Stomach smooth muscle (tissue), 2 donors: Measurements from ENCODE around the gene CCDC188.

Experiments
- H3K27ac ChIP-seq: one replicate; pipeline ENCODE4 v1.7.0; 2013; ENCODE audit warnings: mild to moderate bottlenecking, low read length, inconsistent platforms
- H3K27me3 ChIP-seq, 2 donors: one replicate each; pipeline ENCODE4 v1.7.0; 2013; ENCODE audit warnings: low read length in 2 of 2; ENCODE audit not compliant: insufficient read depth in 2 of 2, control insufficient read depth in 1 of 2
- H3K36me3 ChIP-seq, 2 donors: one replicate each; pipeline ENCODE4 v1.7.0; 2013; ENCODE audit warnings: low read length in 2 of 2; ENCODE audit not compliant: control insufficient read depth in 2 of 2, insufficient read depth in 2 of 2
- H3K4me1 ChIP-seq: one replicate; pipeline ENCODE4 v1.7.0; 2013; ENCODE audit warnings: low read length; ENCODE audit not compliant: control insufficient read depth, insufficient read depth
- H3K4me3 ChIP-seq, 2 donors: one replicate each; pipeline ENCODE4 v1.7.0; 2013; ENCODE audit warnings: low read length in 2 of 2
- H3K9ac ChIP-seq, 2 donors: one replicate each; pipeline ENCODE4 v1.7.0; 2013; ENCODE audit warnings: low read length in 2 of 2, mild to moderate bottlenecking in 1 of 2
- H3K9me3 ChIP-seq, 2 donors: one replicate each; pipeline ENCODE4 v1.7.0; 2013; ENCODE audit warnings: low read length in 2 of 2; ENCODE audit not compliant: control insufficient read depth in 2 of 2
- donor health status: healthy.
- donor health status: Pancreatic carcinoma.

CCDC188 gene

GRCh38 chr22:20140107-20140445, 10.8 kb downstream of the CCDC188 start:
- peaks cover 35% of the 10 kb centered on the region for H3K4me1 ChIP-seq
- no peaks in the 10 kb centered on the region for H3K9me3 ChIP-seq
- no peak overlapping the region for H3K27ac ChIP-seq
- no peaks in the 10 kb centered on the region for H3K27me3 ChIP-seq
- H3K9ac ChIP-seq: no peak overlapping the region
- no peak overlapping the region for H3K4me3 ChIP-seq
- peaks cover 0 to 6% of the 10 kb centered on the region in 2 donors for H3K36me3 ChIP-seq

GRCh38 chr22:20139391-20140106, 11.3 kb downstream of the CCDC188 start:
- H3K4me3 ChIP-seq: no peak overlapping the region
- no peak overlapping the region for H3K27ac ChIP-seq
- peaks cover 40% of the 10 kb centered on the region for H3K4me1 ChIP-seq
- no peak overlapping the region for H3K9ac ChIP-seq
- H3K27me3 ChIP-seq: no peaks in the 10 kb centered on the region
- peaks cover 0 to 6% of the 10 kb centered on the region in 2 donors for H3K36me3 ChIP-seq
- H3K9me3 ChIP-seq: no peaks in the 10 kb centered on the region

- Histone ChIP-seq H3K9ac (no peak overlapping the region), H3K27ac (no peak overlapping the region), H3K4me3 (no peak overlapping the region), H3K9me3 (no peaks in the 10 kb centered on the region), H3K27me3 (no peaks in the 10 kb centered on the region), H3K36me3 (peaks cover 0 to 5% of the 10 kb centered on the region in 2 donors), H3K4me1 (peaks cover 47% of the 10 kb centered on the region)
These were observed 12.0 kb downstream of the CCDC188 start for GRCh38 chr22:20138868-20139267.

- H3K9me3 ChIP-seq: no peaks in the 10 kb centered on the region
- H3K4me3 ChIP-seq: no peak overlapping the region
- peaks cover 50% of the 10 kb centered on the region for H3K4me1 ChIP-seq
- H3K9ac ChIP-seq: no peak overlapping the region
- H3K27me3 ChIP-seq: no peaks in the 10 kb centered on the region
- H3K27ac ChIP-seq: no peak overlapping the region
- H3K36me3 ChIP-seq: peaks cover 0 to 3% of the 10 kb centered on the region in 2 donors
These were observed 12.5 kb downstream of the CCDC188 start for GRCh38 chr22:20138417-20138738.

- H3K9ac ChIP-seq: peak overlapping the region; percentile 15 to 51
- peaks cover 0 to 3% of the 10 kb centered on the region in 2 donors for H3K36me3 ChIP-seq
- peak overlapping the region; percentile 31 to 57 for H3K4me3 ChIP-seq
- H3K27ac ChIP-seq: no peak overlapping the region
- peaks cover 54% of the 10 kb centered on the region for H3K4me1 ChIP-seq
- H3K27me3 ChIP-seq: no peaks in the 10 kb centered on the region
- no peaks in the 10 kb centered on the region for H3K9me3 ChIP-seq
These were observed 13.0 kb downstream of the CCDC188 start for GRCh38 chr22:20137671-20138416.

GRCh38 chr22:20137113-20137512, 13.7 kb downstream of the CCDC188 start:
- Histone ChIP-seq H3K27me3 (no peaks in the 10 kb centered on the region), H3K4me1 (peaks cover 62% of the 10 kb centered on the region), H3K4me3 (peak overlapping the region in 1 of 2 donors; percentile 31), H3K27ac (no peak overlapping the region), H3K9ac (peak overlapping the region in 1 of 2 donors; percentile 21), H3K9me3 (no peaks in the 10 kb centered on the region), H3K36me3 (peaks cover 0 to 3% of the 10 kb centered on the region in 2 donors)

GRCh38 chr22:20136603-20136873, 14.3 kb downstream of the CCDC188 start:
- Histone ChIP-seq H3K27ac (no peak overlapping the region), H3K9me3 (no peaks in the 10 kb centered on the region), H3K9ac (peak overlapping the region; percentile 13 to 32), H3K36me3 (peaks cover 0 to 3% of the 10 kb centered on the region in 2 donors), H3K27me3 (no peaks in the 10 kb centered on the region), H3K4me3 (peak overlapping the region; percentile 29 to 33), H3K4me1 (peaks cover 62% of the 10 kb centered on the region)

- Histone ChIP-seq H3K9me3 (no peaks in the 10 kb centered on the region), H3K4me3 (peak overlapping the region; percentile 29 to 33), H3K9ac (peak overlapping the region; percentile 13 to 32)
These were observed 14.9 kb downstream of the CCDC188 start for GRCh38 chr22:20135806-20136602.

GRCh38 chr22:20135265-20135664, 15.6 kb downstream of the CCDC188 start:
- no peak overlapping the region for H3K4me3 ChIP-seq
- H3K9me3 ChIP-seq: no peaks in the 10 kb centered on the region
- H3K36me3 ChIP-seq: peaks cover 0 to 3% of the 10 kb centered on the region in 2 donors
- H3K27me3 ChIP-seq: no peaks in the 10 kb centered on the region
- no peak overlapping the region for H3K27ac ChIP-seq
- peaks cover 68% of the 10 kb centered on the region for H3K4me1 ChIP-seq
- H3K9ac ChIP-seq: peak overlapping the region in 1 of 2 donors; percentile 32

More at GRCh38 chr22:20135806-20136602, 14.9 kb downstream of the CCDC188 start:
- H3K4me1 ChIP-seq: peaks cover 62% of the 10 kb centered on the region
- H3K36me3 ChIP-seq: peaks cover 0 to 3% of the 10 kb centered on the region in 2 donors
- no peaks in the 10 kb centered on the region for H3K27me3 ChIP-seq
- no peak overlapping the region for H3K27ac ChIP-seq

- Histone ChIP-seq H3K4me3 (no peak overlapping the region), H3K36me3 (no peaks in the 10 kb centered on the region), H3K27me3 (no peaks in the 10 kb centered on the region), H3K9me3 (no peaks in the 10 kb centered on the region), H3K9ac (peak overlapping the region in 1 of 2 donors; percentile 27), H3K27ac (no peak overlapping the region), H3K4me1 (peaks cover 73% of the 10 kb centered on the region)
These were observed 16.8 kb downstream of the CCDC188 start for GRCh38 chr22:20133930-20134549.
